ENCODE data around the gene CNTLN.

DNA sequence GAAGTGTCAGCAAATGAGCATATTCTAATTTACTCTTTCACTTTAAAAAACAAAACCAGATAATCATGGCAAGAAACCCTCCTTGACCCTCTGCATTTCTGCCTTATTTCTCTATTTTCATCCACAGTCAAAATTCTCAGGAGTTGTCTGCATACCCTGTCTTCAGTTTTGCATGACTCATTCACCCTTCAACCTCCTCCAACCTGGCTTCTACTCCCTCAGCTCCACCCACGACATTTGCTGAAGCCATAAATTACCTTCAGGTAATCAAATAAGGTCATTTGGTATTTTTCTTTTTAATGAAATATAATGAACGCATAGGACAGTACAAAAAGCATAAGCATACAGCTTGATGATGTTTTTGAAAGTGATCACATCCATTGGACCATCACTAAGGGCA is 416.2 kb downstream of the CNTLN start:
- TF ChIP-seq, protein P1, sequence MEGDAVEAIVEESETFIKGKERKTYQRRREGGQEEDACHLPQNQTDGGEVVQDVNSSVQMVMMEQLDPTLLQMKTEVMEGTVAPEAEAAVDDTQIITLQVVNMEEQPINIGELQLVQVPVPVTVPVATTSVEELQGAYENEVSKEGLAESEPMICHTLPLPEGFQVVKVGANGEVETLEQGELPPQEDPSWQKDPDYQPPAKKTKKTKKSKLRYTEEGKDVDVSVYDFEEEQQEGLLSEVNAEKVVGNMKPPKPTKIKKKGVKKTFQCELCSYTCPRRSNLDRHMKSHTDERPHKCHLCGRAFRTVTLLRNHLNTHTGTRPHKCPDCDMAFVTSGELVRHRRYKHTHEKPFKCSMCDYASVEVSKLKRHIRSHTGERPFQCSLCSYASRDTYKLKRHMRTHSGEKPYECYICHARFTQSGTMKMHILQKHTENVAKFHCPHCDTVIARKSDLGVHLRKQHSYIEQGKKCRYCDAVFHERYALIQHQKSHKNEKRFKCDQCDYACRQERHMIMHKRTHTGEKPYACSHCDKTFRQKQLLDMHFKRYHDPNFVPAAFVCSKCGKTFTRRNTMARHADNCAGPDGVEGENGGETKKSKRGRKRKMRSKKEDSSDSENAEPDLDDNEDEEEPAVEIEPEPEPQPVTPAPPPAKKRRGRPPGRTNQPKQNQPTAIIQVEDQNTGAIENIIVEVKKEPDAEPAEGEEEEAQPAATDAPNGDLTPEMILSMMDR (conservative IDR thresholded peaks at IDR 0.05 in 1 of 2, IDR thresholded peaks at IDR 0.05 in 1 of 2; ENCODE audit: extremely low read depth in 1 of 2, insufficient read depth in 1 of 2, low read depth in 1 of 2, low read length in 2 of 2): no peak
- TF ChIP-seq EZH2 (IDR thresholded peaks at IDR 0.05; ENCODE audit: borderline replicate concordance, low read length): no peak
